Measurements from ENCODE around the gene SCUBE2. TPM values are rescaled to one million over a fixed set of nuclear protein-coding genes. Genes with fewer than 3 reads are reported as not detected.
A peak's percentile ranks its signal among the peaks of the same experiment; 100 is the strongest.

The SCUBE2 gene
- total and polyA plus RNA-seq, 7 donors: 1.2 to 4.3 (median 1.7) TPM

DNA sequence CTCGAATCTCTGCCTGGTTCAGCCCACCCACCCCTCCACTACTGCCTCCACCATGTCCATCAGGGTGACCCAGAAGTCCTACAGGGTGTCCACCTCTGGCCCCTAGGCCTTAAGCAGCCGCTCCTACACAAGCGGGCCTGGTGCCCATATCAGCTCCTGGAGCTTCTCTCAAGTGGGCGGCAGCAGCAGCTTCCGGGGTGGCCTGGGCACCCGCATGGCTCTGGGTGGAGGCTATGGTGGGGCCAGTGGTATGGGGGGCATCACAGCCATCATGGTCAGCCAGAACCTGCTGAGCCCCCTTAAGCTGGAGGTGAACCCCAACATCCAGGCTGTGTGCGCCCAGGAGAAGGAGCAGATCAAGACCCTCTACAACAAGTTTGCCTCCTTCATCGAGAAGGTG, 3.0 kb upstream of the SCUBE2 start:
- intact Hi-C loops (cut with DNase I): loop anchor here in 1 of 2 donors (5.0 kb wide), 1 partner anchor 33 kb away; no protein-coding TSS in a partner anchor
- DNase-seq: no peak
- ATAC-seq: no peak
- H3K9me3 ChIP-seq: no peaks in the 10 kb centered on the region
- peaks cover 0 to 32% (median 4%) of the 10 kb centered on the region in 3 donors for H3K27me3 ChIP-seq (ENCODE audit: insufficient read depth in 3 of 3, low read length in 2 of 3)
- no peak overlapping the region for H3K4me3 ChIP-seq
- no peak overlapping the region for H3K27ac ChIP-seq
- TF ChIP-seq, protein P1, sequence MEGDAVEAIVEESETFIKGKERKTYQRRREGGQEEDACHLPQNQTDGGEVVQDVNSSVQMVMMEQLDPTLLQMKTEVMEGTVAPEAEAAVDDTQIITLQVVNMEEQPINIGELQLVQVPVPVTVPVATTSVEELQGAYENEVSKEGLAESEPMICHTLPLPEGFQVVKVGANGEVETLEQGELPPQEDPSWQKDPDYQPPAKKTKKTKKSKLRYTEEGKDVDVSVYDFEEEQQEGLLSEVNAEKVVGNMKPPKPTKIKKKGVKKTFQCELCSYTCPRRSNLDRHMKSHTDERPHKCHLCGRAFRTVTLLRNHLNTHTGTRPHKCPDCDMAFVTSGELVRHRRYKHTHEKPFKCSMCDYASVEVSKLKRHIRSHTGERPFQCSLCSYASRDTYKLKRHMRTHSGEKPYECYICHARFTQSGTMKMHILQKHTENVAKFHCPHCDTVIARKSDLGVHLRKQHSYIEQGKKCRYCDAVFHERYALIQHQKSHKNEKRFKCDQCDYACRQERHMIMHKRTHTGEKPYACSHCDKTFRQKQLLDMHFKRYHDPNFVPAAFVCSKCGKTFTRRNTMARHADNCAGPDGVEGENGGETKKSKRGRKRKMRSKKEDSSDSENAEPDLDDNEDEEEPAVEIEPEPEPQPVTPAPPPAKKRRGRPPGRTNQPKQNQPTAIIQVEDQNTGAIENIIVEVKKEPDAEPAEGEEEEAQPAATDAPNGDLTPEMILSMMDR (IDR thresholded peaks at IDR 0.05): no peak
- H3K4me1 ChIP-seq: no peaks in the 10 kb centered on the region
- H3K36me3 ChIP-seq (ENCODE audit: insufficient read depth in 1 of 2, low read depth in 1 of 2): no peaks in the 10 kb centered on the region
- WGBS, 3 donors: 98 to 99% (median 98%) methylated on average over 8 of the region's 8 CpGs

GRCh38 chr11:9092853-9093778, 1.7 kb upstream of the SCUBE2 start:
- no peak overlapping the region for H3K27ac ChIP-seq
- H3K4me1 ChIP-seq: no peaks in the 10 kb centered on the region
- intact Hi-C loops (cut with DNase I): loop anchor here in 1 of 2 donors (5.0 kb wide), 1 partner anchor 34 kb away; no protein-coding TSS in a partner anchor
- H3K36me3 ChIP-seq (ENCODE audit: insufficient read depth in 1 of 2, low read depth in 1 of 2): no peaks in the 10 kb centered on the region
- ATAC-seq (no peak), DNase-seq (no peak)
- TF ChIP-seq, protein P1 (IDR thresholded peaks at IDR 0.05): no peak
- no peak overlapping the region for H3K4me3 ChIP-seq
- H3K27me3 ChIP-seq (ENCODE audit: insufficient read depth in 3 of 3, low read length in 2 of 3): peaks cover 0 to 32% (median 4%) of the 10 kb centered on the region in 3 donors
- WGBS, 3 donors: 65 to 82% (median 69%) methylated on average over 10 of the region's 10 CpGs
- no peaks in the 10 kb centered on the region for H3K9me3 ChIP-seq

- Histone ChIP-seq H3K4me1 (no peaks in the 10 kb centered on the region), H3K27ac (no peak overlapping the region), H3K4me3 (peak overlapping the region; percentile 68), H3K36me3 (ENCODE audit: insufficient read depth in 1 of 2, low read depth in 1 of 2) (no peaks in the 10 kb centered on the region), H3K27me3 (ENCODE audit: insufficient read depth in 3 of 3, low read length in 2 of 3) (peaks cover 0 to 32% (median 4%) of the 10 kb centered on the region in 3 donors), H3K9me3 (no peaks in the 10 kb centered on the region)
- 74 to 77% (median 77%) methylated on average over 4 of the region's 4 CpGs for WGBS, 3 donors
- DNase-seq (no peak), ATAC-seq (no peak)
- TF ChIP-seq, protein P1 (IDR thresholded peaks at IDR 0.05): no peak
- intact Hi-C loops (cut with DNase I): loop anchor here in 1 of 2 donors (5.0 kb wide), 1 partner anchor 35 kb away; no protein-coding TSS in a partner anchor
Measured at GRCh38 chr11:9092072-9092471, 673 bp upstream of the SCUBE2 start.

DNA sequence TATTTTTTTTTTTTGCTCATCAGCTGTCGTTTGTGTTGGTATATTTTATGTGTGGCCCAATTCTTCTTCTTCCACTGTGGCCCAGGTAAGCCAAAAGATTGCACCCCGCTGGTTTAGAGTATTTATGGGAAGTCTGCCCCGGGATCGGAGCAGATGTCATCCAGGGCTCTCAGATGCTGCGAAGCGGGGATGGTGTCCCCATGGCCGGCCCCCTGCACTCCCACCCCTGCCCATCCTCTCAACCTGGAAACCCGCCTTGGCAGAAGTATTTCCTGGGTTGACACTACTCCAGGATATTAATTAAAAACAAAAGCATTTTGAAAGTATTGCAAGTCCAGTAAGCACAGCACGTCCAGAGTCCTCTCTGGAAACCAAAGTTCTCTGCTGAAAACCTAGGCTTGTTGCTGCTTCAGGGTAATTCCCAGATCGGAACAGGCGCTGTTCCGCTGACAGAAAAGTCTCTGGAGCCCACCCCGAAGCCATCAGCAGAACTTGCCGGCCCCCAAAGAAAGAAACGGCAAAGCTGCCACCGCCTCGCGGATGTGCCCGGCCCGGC, 833 bp downstream of the SCUBE2 start:
- H3K4me1 ChIP-seq: no peaks in the 10 kb centered on the region
- DNase-seq (no peak), ATAC-seq (no peak)
- TF ChIP-seq, protein P1 (IDR thresholded peaks at IDR 0.05): no peak
- H3K9me3 ChIP-seq: no peaks in the 10 kb centered on the region
- no peak overlapping the region for H3K27ac ChIP-seq
- intact Hi-C loops (cut with DNase I): loop anchor here in 1 of 2 donors (5.0 kb wide), 1 partner anchor 37 kb away; no protein-coding TSS in a partner anchor
- H3K27me3 ChIP-seq (ENCODE audit: insufficient read depth in 3 of 3, low read length in 2 of 3): peaks cover 0 to 32% (median 2%) of the 10 kb centered on the region in 3 donors
- H3K4me3 ChIP-seq: peak overlapping the region; percentile 68
- H3K36me3 ChIP-seq (ENCODE audit: insufficient read depth in 1 of 2, low read depth in 1 of 2): no peaks in the 10 kb centered on the region
- 29 to 41% (median 34%) methylated on average over 20 of the region's 20 CpGs for WGBS, 3 donors
